ENCODE measurements around the gene CBFB. TPM values are rescaled to one million over a fixed set of nuclear protein-coding genes. Genes with fewer than 3 reads are reported as not detected.

CBFB gene
- total and polyA plus RNA-seq, 2 of the 13 experiments (the other 11 are each of a cell fraction or from before 2014, with no cell fraction given) = 22.1 to 70.8 TPM

DNA sequence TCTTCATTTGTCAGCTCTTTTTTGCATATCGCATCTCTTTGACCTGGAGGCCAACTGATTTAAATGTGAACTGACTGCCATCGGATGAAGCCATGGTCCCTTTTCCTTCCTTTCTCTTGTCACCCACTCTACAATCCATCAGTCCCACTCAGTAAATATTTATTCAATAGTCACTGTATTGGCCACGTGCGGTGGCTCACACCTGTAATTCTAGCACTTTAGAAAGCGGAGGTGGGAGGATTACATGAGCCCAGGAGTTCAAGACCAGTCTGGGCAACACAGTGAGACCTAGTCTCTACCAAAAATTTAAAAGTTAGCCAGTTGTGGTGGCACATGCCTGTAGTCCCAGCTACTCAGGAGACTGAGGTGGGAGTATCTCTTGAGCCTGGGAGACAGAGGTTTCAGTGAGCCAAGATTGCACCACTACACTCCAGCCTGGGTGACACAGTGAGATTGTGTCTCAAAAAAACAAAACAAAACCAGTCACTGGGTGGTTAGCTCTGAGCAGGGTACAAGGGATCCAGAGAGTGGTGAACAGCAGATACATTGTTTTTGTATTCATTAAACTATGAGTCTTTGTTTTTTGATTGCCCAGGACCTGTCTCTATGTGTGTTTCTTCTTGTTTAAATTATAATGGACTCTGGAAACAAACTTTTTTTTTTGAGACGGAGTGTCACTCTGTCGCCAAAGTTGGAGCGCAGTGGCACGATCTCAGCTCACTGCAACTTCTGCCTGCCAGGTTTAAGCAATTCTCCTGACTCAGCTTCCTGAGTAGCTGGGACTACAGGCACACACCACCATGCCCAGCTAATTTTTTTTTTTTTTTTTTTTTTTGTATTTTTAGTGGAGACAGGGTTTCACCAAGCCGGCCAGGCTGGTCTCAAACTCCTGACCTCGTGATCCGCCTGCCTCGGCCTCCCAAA, 87.7 kb downstream of the CBFB start (continued):
- TF ChIP-seq, protein P1, sequence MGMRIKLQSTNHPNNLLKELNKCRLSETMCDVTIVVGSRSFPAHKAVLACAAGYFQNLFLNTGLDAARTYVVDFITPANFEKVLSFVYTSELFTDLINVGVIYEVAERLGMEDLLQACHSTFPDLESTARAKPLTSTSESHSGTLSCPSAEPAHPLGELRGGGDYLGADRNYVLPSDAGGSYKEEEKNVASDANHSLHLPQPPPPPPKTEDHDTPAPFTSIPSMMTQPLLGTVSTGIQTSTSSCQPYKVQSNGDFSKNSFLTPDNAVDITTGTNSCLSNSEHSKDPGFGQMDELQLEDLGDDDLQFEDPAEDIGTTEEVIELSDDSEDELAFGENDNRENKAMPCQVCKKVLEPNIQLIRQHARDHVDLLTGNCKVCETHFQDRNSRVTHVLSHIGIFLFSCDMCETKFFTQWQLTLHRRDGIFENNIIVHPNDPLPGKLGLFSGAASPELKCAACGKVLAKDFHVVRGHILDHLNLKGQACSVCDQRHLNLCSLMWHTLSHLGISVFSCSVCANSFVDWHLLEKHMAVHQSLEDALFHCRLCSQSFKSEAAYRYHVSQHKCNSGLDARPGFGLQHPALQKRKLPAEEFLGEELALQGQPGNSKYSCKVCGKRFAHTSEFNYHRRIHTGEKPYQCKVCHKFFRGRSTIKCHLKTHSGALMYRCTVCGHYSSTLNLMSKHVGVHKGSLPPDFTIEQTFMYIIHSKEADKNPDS (CRISPR knock-in tag; IDR thresholded peaks at IDR 0.05) = no peak
- TF ChIP-seq KLF16 (CRISPR knock-in tag; IDR thresholded peaks at IDR 0.05) = peak in 1 of 2 experiments; percentile 23; a peak in 1 of 4 replicates
- TF ChIP-seq CHD4 (IDR thresholded peaks at IDR 0.05; ENCODE audit: borderline replicate concordance, low read length) = no peak
- TF ChIP-seq HNRNPLL (IDR thresholded peaks at IDR 0.05; ENCODE audit: low read depth, low read length, poor library complexity, severe bottlenecking) = no peak
- no peak for TF ChIP-seq RARG (CRISPR knock-in tag; IDR thresholded peaks at IDR 0.05; ENCODE audit: low read depth)
- TF ChIP-seq FOSL2 (CRISPR knock-in tag; IDR thresholded peaks at IDR 0.05) = peak; percentile 54; the same call in 1 of the 2 replicates
- TF ChIP-seq SIX4 (CRISPR knock-in tag; IDR thresholded peaks at IDR 0.05) = no peak
- TF ChIP-seq, protein P2, sequence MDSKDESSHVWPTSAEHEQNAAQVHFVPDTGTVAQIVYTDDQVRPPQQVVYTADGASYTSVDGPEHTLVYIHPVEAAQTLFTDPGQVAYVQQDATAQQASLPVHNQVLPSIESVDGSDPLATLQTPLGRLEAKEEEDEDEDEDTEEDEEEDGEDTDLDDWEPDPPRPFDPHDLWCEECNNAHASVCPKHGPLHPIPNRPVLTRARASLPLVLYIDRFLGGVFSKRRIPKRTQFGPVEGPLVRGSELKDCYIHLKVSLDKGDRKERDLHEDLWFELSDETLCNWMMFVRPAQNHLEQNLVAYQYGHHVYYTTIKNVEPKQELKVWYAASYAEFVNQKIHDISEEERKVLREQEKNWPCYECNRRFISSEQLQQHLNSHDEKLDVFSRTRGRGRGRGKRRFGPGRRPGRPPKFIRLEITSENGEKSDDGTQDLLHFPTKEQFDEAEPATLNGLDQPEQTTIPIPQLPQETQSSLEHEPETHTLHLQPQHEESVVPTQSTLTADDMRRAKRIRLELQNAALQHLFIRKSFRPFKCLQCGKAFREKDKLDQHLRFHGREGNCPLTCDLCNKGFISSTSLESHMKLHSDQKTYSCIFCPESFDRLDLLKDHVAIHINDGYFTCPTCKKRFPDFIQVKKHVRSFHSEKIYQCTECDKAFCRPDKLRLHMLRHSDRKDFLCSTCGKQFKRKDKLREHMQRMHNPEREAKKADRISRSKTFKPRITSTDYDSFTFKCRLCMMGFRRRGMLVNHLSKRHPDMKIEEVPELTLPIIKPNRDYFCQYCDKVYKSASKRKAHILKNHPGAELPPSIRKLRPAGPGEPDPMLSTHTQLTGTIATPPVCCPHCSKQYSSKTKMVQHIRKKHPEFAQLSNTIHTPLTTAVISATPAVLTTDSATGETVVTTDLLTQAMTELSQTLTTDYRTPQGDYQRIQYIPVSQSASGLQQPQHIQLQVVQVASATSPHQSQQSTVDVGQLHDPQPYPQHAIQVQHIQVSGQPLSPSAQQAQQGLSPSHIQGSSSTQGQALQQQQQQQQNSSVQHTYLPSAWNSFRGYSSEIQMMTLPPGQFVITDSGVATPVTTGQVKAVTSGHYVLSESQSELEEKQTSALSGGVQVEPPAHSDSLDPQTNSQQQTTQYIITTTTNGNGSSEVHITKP (CRISPR knock-in tag; IDR thresholded peaks at IDR 0.05; ENCODE audit: low read depth) = 0 out of 2 replicates have a peak, but pooled peaks have one; percentile 47
- TF ChIP-seq ZC3H13 (CRISPR knock-in tag; IDR thresholded peaks at IDR 0.05) = no peak
- TF ChIP-seq CEBPG (CRISPR knock-in tag; IDR thresholded peaks at IDR 0.05) = peak; percentile 58
- TF ChIP-seq, protein P3, sequence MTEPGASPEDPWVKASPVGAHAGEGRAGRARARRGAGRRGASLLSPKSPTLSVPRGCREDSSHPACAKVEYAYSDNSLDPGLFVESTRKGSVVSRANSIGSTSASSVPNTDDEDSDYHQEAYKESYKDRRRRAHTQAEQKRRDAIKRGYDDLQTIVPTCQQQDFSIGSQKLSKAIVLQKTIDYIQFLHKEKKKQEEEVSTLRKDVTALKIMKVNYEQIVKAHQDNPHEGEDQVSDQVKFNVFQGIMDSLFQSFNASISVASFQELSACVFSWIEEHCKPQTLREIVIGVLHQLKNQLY (CRISPR knock-in tag; IDR thresholded peaks at IDR 0.05) = 0 out of 2 replicates have a peak, but pooled peaks have one; percentile 38
- TF ChIP-seq, protein P4, sequence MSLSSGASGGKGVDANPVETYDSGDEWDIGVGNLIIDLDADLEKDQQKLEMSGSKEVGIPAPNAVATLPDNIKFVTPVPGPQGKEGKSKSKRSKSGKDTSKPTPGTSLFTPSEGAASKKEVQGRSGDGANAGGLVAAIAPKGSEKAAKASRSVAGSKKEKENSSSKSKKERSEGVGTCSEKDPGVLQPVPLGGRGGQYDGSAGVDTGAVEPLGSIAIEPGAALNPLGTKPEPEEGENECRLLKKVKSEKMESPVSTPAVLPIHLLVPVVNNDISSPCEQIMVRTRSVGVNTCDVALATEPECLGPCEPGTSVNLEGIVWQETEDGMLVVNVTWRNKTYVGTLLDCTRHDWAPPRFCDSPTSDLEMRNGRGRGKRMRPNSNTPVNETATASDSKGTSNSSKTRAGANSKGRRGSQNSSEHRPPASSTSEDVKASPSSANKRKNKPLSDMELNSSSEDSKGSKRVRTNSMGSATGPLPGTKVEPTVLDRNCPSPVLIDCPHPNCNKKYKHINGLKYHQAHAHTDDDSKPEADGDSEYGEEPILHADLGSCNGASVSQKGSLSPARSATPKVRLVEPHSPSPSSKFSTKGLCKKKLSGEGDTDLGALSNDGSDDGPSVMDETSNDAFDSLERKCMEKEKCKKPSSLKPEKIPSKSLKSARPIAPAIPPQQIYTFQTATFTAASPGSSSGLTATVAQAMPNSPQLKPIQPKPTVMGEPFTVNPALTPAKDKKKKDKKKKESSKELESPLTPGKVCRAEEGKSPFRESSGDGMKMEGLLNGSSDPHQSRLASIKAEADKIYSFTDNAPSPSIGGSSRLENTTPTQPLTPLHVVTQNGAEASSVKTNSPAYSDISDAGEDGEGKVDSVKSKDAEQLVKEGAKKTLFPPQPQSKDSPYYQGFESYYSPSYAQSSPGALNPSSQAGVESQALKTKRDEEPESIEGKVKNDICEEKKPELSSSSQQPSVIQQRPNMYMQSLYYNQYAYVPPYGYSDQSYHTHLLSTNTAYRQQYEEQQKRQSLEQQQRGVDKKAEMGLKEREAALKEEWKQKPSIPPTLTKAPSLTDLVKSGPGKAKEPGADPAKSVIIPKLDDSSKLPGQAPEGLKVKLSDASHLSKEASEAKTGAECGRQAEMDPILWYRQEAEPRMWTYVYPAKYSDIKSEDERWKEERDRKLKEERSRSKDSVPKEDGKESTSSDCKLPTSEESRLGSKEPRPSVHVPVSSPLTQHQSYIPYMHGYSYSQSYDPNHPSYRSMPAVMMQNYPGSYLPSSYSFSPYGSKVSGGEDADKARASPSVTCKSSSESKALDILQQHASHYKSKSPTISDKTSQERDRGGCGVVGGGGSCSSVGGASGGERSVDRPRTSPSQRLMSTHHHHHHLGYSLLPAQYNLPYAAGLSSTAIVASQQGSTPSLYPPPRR (CRISPR knock-in tag; IDR thresholded peaks at IDR 0.05; ENCODE audit: borderline replicate concordance) = no peak
- peak; percentile 56; the same call in 1 of the 2 replicates for TF ChIP-seq ZNF605 (CRISPR knock-in tag; IDR thresholded peaks at IDR 0.05)
- no peak for TF ChIP-seq EEA1 (CRISPR knock-in tag; IDR thresholded peaks at IDR 0.05; ENCODE audit: borderline replicate concordance)
